H1 (cell line): ENCODE measurements around the gene BIRC7. TPM values are rescaled to one million over a fixed set of nuclear protein-coding genes. Genes with fewer than 3 reads are reported as not detected.
A peak's percentile ranks its signal among the peaks of the same experiment; 100 is the strongest.

ENCODE experiments used
- CTCF ChIA-PET: fragments of 300-600 bp; sonication (Branson Sonifier 250); formaldehyde crosslinking; loops from one replicate; lab custom pipeline; 2021; ENCODE audit not compliant: partially characterized antibody; lab: Charles Lee
- POLR2A ChIA-PET: fragments of 300-600 bp; sonication (Branson Sonifier 250); formaldehyde crosslinking; loops from one replicate; lab custom pipeline; 2021; ENCODE audit warnings: inconsistent platforms; ENCODE audit not compliant: partially characterized antibody; lab: Charles Lee
- DNase-seq, 2 experiments: peaks; one replicate each; pipeline versions ENCODE4 v3.0.0 to v3.0.0-alpha.2; 2010 to 2022; ENCODE audit warnings: low spot score in 2 of 2, low read depth in 1 of 2, mixed read lengths in 1 of 2
- FAIRE-seq: peaks from 2 replicates; lab custom pipeline; 2011; peaks lifted over from hg19 to GRCh38; lab: Jason Lieb, UNC
- H2AFZ ChIP-seq: 2 replicates; pipeline ENCODE4 v1.8.1; 2012; ENCODE audit warnings: low read length, inconsistent platforms
- H2AK5ac ChIP-seq: 2 replicates; pipeline ENCODE4 v1.6.1; 2013; ENCODE audit warnings: low read depth, low read length
- H2BK120ac ChIP-seq: replicated peaks from 2 replicates; pipeline ENCODE3; 2013; ENCODE audit warnings: low read depth, low read length, inconsistent platforms
- H2BK12ac ChIP-seq: 2 replicates; pipeline ENCODE4 v1.6.1; 2013; ENCODE audit warnings: low read depth, low read length
- H2BK15ac ChIP-seq: 2 replicates; pipeline ENCODE4 v1.6.1; 2013; ENCODE audit warnings: low read length
- H2BK20ac ChIP-seq: 2 replicates; pipeline ENCODE4 v1.6.1; 2013; ENCODE audit warnings: low read length
- H2BK5ac ChIP-seq: 2 replicates; pipeline ENCODE4 v1.6.1; 2013; ENCODE audit warnings: low read depth, low read length
- H3K14ac ChIP-seq: 2 replicates; pipeline ENCODE4 v1.6.1; 2013; ENCODE audit warnings: inconsistent platforms; ENCODE audit not compliant: insufficient read length
- H3K18ac ChIP-seq: 2 replicates; pipeline ENCODE4 v1.6.1; 2013; ENCODE audit warnings: low read length; ENCODE audit errors: extremely low read depth
- H3K23ac ChIP-seq: 2 replicates; pipeline ENCODE4 v1.6.1; 2013; ENCODE audit warnings: inconsistent platforms; ENCODE audit not compliant: insufficient read length
- H3K23me2 ChIP-seq: 2 replicates; pipeline ENCODE4 v1.6.1; 2013; ENCODE audit warnings: low read depth, low read length
- H3K27ac ChIP-seq: 2 replicates; pipeline ENCODE4 v1.6.1; 2011; ENCODE audit warnings: low read depth, low read length, inconsistent platforms
- H3K27me3 ChIP-seq, 4 experiments: replicated peaks in 1 of 4; 1 replicate in 1 of 4; 2 replicates in 3 of 4; pipeline versions ENCODE4 v1.6.1 to v1.8.1; 2011 to 2013; ENCODE audit warnings: low read length in 3 of 4, mild to moderate bottlenecking in 3 of 4, inconsistent platforms in 2 of 4, mixed read lengths in 2 of 4, moderate library complexity in 1 of 4; ENCODE audit not compliant: control insufficient read depth in 3 of 4, insufficient read depth in 3 of 4; ENCODE audit errors: extremely low read depth in 1 of 4
- H3K36me3 ChIP-seq, 4 experiments: 2 replicates each; pipeline versions ENCODE4 v1.6.1 to v1.8.1; 2011 to 2013; ENCODE audit warnings: mild to moderate bottlenecking in 4 of 4, low read length in 3 of 4, moderate library complexity in 2 of 4, control low read depth in 1 of 4, inconsistent platforms in 1 of 4; ENCODE audit not compliant: insufficient read depth in 4 of 4, control insufficient read depth in 2 of 4
- H3K4ac ChIP-seq: replicated peaks from 2 replicates; pipeline ENCODE3; 2013; ENCODE audit warnings: low read length, low read depth, mixed read lengths, inconsistent platforms; ENCODE audit not compliant: insufficient read length
- H3K4me1 ChIP-seq, 4 experiments: replicated peaks in 1 of 4; 1 replicate in 1 of 4; 2 replicates in 3 of 4; pipeline versions ENCODE4 v1.6.1 to v1.8.1; 2011 to 2013; ENCODE audit warnings: low read length in 3 of 4, inconsistent platforms in 2 of 4, mixed read lengths in 1 of 4; ENCODE audit not compliant: insufficient read depth in 4 of 4, control insufficient read depth in 3 of 4
- H3K4me2 ChIP-seq, 2 experiments: 2 replicates each; pipeline versions ENCODE4 v1.6.1 to v1.8.1; 2011 to 2013; ENCODE audit warnings: low read depth in 2 of 2, low read length in 2 of 2, control low read depth in 1 of 2, inconsistent platforms in 1 of 2, mild to moderate bottlenecking in 1 of 2; ENCODE audit not compliant: insufficient read depth in 1 of 2
- H3K4me3 ChIP-seq, 4 experiments: fragments of 200-600, 300-600 bp in 1 of 4; sonication (generic), shearing (Covaris generic), sonication (Bioruptor Twin) in 1 of 4; 2 replicates each; pipeline versions ENCODE4 v1.5.1 to v1.8.1; 2011 to 2016; ENCODE audit warnings: low read length in 4 of 4, low read depth in 3 of 4, control low read depth in 2 of 4, inconsistent platforms in 2 of 4, mild to moderate bottlenecking in 2 of 4, mixed read lengths in 1 of 4, moderate library complexity in 1 of 4; ENCODE audit not compliant: insufficient read depth in 2 of 4; ENCODE audit errors: extremely low read depth in 1 of 4
- H3K56ac ChIP-seq: replicated peaks from 2 replicates; pipeline ENCODE3; 2013; ENCODE audit warnings: low read depth, mild to moderate bottlenecking, mixed read lengths, low read length, inconsistent platforms; ENCODE audit not compliant: insufficient read length
- H3K79me1 ChIP-seq: 2 replicates; pipeline ENCODE4 v1.6.1; 2013; ENCODE audit warnings: low read depth, low read length, control low read depth
- H3K79me2 ChIP-seq, 2 experiments: 2 replicates each; pipeline versions ENCODE4 v1.6.1 to v1.8.1; 2012 to 2013; ENCODE audit warnings: low read length in 2 of 2, mild to moderate bottlenecking in 2 of 2, inconsistent platforms in 1 of 2; ENCODE audit not compliant: insufficient read depth in 2 of 2, control insufficient read depth in 1 of 2
- H3K9ac ChIP-seq, 4 experiments: replicated peaks in 1 of 4; 1 replicate in 1 of 4; 2 replicates in 3 of 4; pipeline versions ENCODE4 v1.6.1 to v1.8.1; 2011 to 2013; ENCODE audit warnings: low read depth in 3 of 4, low read length in 3 of 4, control low read depth in 2 of 4, mild to moderate bottlenecking in 2 of 4, moderate library complexity in 2 of 4, inconsistent platforms in 1 of 4; ENCODE audit errors: extremely low read depth in 1 of 4
- H3K9me3 ChIP-seq, 2 experiments: 2 replicates each; pipeline versions ENCODE4 v1.6.1 to v1.8.1; 2012 to 2013; ENCODE audit warnings: mild to moderate bottlenecking in 2 of 2, moderate library complexity in 2 of 2, control low read depth in 1 of 2, inconsistent platforms in 1 of 2, low read depth in 1 of 2, low read length in 1 of 2, mixed read lengths in 1 of 2; ENCODE audit not compliant: insufficient read depth in 2 of 2
- H4K20me1 ChIP-seq, 2 experiments: replicated peaks in 1 of 2; 2 replicates each; pipeline versions ENCODE3 to v1.8.1; 2011 to 2013; ENCODE audit warnings: inconsistent platforms in 2 of 2, low read length in 2 of 2, mild to moderate bottlenecking in 1 of 2; ENCODE audit not compliant: insufficient read depth in 2 of 2, control insufficient read depth in 1 of 2
- H4K5ac ChIP-seq: 2 replicates; pipeline ENCODE4 v1.6.1; 2013; ENCODE audit warnings: low read length, low read depth, mixed read lengths, inconsistent platforms; ENCODE audit not compliant: insufficient read length
- H4K8ac ChIP-seq: 2 replicates; pipeline ENCODE4 v1.8.0; 2013; ENCODE audit warnings: mild to moderate bottlenecking, moderate library complexity, low read length, inconsistent platforms; ENCODE audit not compliant: insufficient read depth; ENCODE audit errors: extremely low read depth
- H4K91ac ChIP-seq: replicated peaks from 2 replicates; pipeline ENCODE3; 2013; ENCODE audit warnings: low read length, mixed read lengths, inconsistent platforms; ENCODE audit not compliant: insufficient read length
- BACH1 ChIP-seq: IDR thresholded peaks from 2 replicates; pipeline ENCODE4 v1.6.1; 2012; ENCODE audit warnings: low read length, improper control_type of control experiment
- HDAC6 ChIP-seq: IDR thresholded peaks from one replicate; pipeline ENCODE4 v1.7.1; 2012; ENCODE audit warnings: low read depth, mild to moderate bottlenecking, inconsistent platforms, low read length, moderate library complexity
- NRF1 ChIP-seq: IDR thresholded peaks from 2 replicates; pipeline ENCODE4 v1.6.1; 2011; ENCODE audit warnings: mild to moderate bottlenecking, low read depth, low read length, improper control_type of control experiment
- TAF1 ChIP-seq: IDR thresholded peaks from 2 replicates; pipeline ENCODE4 v1.6.1; 2011; ENCODE audit warnings: mild to moderate bottlenecking, low read depth, low read length
- WGBS, 2 experiments: shearing (Covaris generic) in 1 of 2; methylation state at CpG; one replicate each; pipeline versions ENCODE4 v1.1.6 to v1.1.7; 2013 to 2015; ENCODE audit warnings: low lambda C conversion rate in 2 of 2, mixed read lengths in 2 of 2, inconsistent platforms in 1 of 2, low coverage in 1 of 2, missing lambda C conversion rate in 1 of 2; ENCODE audit not compliant: insufficient replicate concordance in 2 of 2, insufficient coverage in 1 of 2, insufficient read length in 1 of 2; ENCODE audit errors: extremely low coverage in 1 of 2, missing lambda C conversion rate in 1 of 2; 5-methylcytosine and 5-hydroxymethylcytosine counted together
- polyA plus RNA-seq, 7 experiments: library from polyadenylated mRNA; depleted of rRNA in 3 of 7; stranded (reverse) in 5 of 7; unstranded in 2 of 7; fragments of >200 nt in 5 of 7; fragments of 200-250 nt in 2 of 7; gene quantifications; 1 replicate in 5 of 7; 2 replicates in 1 of 7; 4 replicates in 1 of 7; pipeline versions ENCODE4 v1.2.1 to v1.2.3, GENCODE V29; 2011 to 2013; ENCODE audit warnings: missing spikeins in 2 of 7, mixed read lengths in 2 of 7
- total RNA-seq: library from RNA; stranded (reverse); fragmentation: NEBNext Ultra II Directional; extraction: Animal tissue kit (Norgen Biotek cat#: 25700); gene quantifications from 2 replicates; pipeline ENCODE4 v1.2.1, GENCODE V29; 2021
- TF ChIP-seq, protein P1 (sequence below), 3 experiments: IDR thresholded peaks; 1 replicate in 2 of 3; 2 replicates in 1 of 3; pipeline versions ENCODE4 v1.5.1 to v1.6.1; 2011; ENCODE audit warnings: low read length in 3 of 3, mild to moderate bottlenecking in 3 of 3, inconsistent platforms in 2 of 3, low read depth in 1 of 3, moderate library complexity in 1 of 3; ENCODE audit not compliant: insufficient read depth in 1 of 3; ENCODE audit errors: control extremely low read depth in 1 of 3

BIRC7 gene
- total and polyA plus RNA-seq, 2 of the 8 experiments (the other 6 are each of a cell fraction or from before 2014, with no cell fraction given), result 0.11 to 0.41 TPM

DNA sequence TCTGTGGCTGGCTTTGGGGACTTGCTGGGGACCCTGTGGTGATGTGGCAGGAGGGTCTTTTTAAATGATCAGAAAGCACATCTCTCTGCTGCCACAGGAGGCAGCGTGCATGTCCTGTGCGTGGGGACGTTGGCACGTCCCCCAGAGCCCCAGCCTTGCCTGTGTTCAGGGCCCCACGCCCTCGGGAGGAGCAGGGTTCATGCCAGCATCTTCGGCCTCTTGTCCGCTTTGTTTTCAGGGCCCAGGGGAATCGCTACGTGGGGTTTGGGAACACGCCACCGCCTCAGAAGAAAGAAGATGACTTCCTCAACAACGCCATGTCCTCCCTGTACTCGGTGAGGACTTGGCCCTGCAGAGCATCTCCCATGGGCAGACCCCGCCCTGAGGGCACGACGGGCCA is 43.0 kb downstream of the BIRC7 start:
- no peak for TF ChIP-seq BACH1
- no peak for TF ChIP-seq TAF1
- TF ChIP-seq, protein P1, sequence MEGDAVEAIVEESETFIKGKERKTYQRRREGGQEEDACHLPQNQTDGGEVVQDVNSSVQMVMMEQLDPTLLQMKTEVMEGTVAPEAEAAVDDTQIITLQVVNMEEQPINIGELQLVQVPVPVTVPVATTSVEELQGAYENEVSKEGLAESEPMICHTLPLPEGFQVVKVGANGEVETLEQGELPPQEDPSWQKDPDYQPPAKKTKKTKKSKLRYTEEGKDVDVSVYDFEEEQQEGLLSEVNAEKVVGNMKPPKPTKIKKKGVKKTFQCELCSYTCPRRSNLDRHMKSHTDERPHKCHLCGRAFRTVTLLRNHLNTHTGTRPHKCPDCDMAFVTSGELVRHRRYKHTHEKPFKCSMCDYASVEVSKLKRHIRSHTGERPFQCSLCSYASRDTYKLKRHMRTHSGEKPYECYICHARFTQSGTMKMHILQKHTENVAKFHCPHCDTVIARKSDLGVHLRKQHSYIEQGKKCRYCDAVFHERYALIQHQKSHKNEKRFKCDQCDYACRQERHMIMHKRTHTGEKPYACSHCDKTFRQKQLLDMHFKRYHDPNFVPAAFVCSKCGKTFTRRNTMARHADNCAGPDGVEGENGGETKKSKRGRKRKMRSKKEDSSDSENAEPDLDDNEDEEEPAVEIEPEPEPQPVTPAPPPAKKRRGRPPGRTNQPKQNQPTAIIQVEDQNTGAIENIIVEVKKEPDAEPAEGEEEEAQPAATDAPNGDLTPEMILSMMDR (IDR thresholded peaks at IDR 0.05; ENCODE audit: control extremely low read depth in 1 of 3, insufficient read depth in 1 of 3, low read depth in 1 of 3, low read length in 3 of 3), result peak in 1 of 3 experiments; percentile 34; a peak in 2 of 4 replicates
- no peak for TF ChIP-seq HDAC6
- TF ChIP-seq NRF1, result no peak
- Histone ChIP-seq H2AK5ac (no peak overlapping the region), H3K23ac (no peak overlapping the region), H3K14ac (no peak overlapping the region), H2BK20ac (no peak overlapping the region), H2BK12ac (no peak overlapping the region), H4K20me1 (peaks cover 19 to 40% of the 10 kb centered on the region in 2 experiments), H2BK120ac (no peak overlapping the region), H2BK15ac (no peak overlapping the region), H3K36me3 (peaks cover 6 to 41% (median 25%) of the 10 kb centered on the region in 4 experiments), H3K27me3 (no peaks in the 10 kb centered on the region), H4K5ac (no peak overlapping the region), H3K4ac (no peak overlapping the region), H2AFZ (no peak overlapping the region), H3K18ac (no peak overlapping the region), H2BK5ac (no peak overlapping the region), H3K23me2 (peaks cover 2% of the 10 kb centered on the region; the same call in 1 of the 2 replicates), H3K4me1 (peaks cover 0 to 3% (median under 1%) of the 10 kb centered on the region in 4 experiments; a peak in 5 of 7 replicates), H3K9me3 (no peaks in the 10 kb centered on the region), H3K56ac (no peak overlapping the region), H4K8ac (no peak overlapping the region), H4K91ac (no peak overlapping the region), H3K4me2 (no peak overlapping the region), H3K9ac (no peak overlapping the region), H3K4me3 (no peak overlapping the region), H3K27ac (no peak overlapping the region), H3K79me2 (peaks cover 12 to 31% of the 10 kb centered on the region in 2 experiments), H3K79me1 (peaks cover 14% of the 10 kb centered on the region)
- 93% methylated on average over 17 of the region's 17 CpGs; no CpG with 5 or more reads in 1 of the 2 experiments for WGBS, 2 experiments
- ChIA-PET CTCF (interaction anchor here (0.6 to 9.6 kb wide), 6 partner anchors 15 to 111 kb away, joined by 3 to 82 read pairs (median 6); no protein-coding TSS in a partner anchor), POLR2A (no interaction called here)
- FAIRE-seq, result no peak
- DNase-seq, result no peak
